ENCODE results near the gene RALBP1.

RALBP1 gene

DNA sequence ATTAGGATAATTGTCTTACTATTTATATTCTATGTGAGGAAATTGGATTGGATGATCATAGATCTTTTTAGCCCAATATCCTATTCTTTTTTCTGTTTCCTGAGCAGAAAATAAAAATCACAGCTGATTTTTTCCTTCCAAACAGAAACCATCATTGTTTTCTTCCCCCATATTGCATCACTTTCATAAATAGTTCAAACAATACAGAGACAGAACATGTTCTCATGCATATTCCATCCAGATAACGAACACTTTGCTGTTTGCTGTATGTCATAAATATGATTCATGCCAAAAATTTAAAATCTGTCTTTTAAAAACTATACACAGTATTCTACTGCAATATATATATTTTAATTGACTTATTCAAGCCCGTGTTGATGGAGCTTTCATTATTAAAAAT lies 22.0 kb upstream of the RALBP1 start:
- no peak overlapping the region for H2BK5ac ChIP-seq (ENCODE audit: low read depth, low read length, poor library complexity, severe bottlenecking)
- no peak overlapping the region for H3K27ac ChIP-seq (ENCODE audit: low read length, poor library complexity, severe bottlenecking)
- no peak overlapping the region for H3K4me2 ChIP-seq (ENCODE audit: low read length, poor library complexity, severe bottlenecking)
- no peak overlapping the region for H4K8ac ChIP-seq (ENCODE audit: low read length)
- no peak for DNase-seq
- no peak overlapping the region for H3K18ac ChIP-seq (ENCODE audit: low read depth in 1 of 2, low read length in 2 of 2)
- no peak overlapping the region for H2AK5ac ChIP-seq (ENCODE audit: low read length, severe bottlenecking)
- no peak overlapping the region for H3K14ac ChIP-seq (ENCODE audit: low read length in 2 of 2)
- no peak overlapping the region for H4K91ac ChIP-seq (ENCODE audit: low read length)
- H3K4ac ChIP-seq (ENCODE audit: low read depth in 1 of 2, low read length in 2 of 2), result no peak overlapping the region
- no peak overlapping the region for H3K9ac ChIP-seq (ENCODE audit: low read length)
- no peak overlapping the region for H3K4me3 ChIP-seq (ENCODE audit: insufficient read depth in 1 of 2, low read depth in 1 of 2, low read length in 2 of 2)
- H2BK12ac ChIP-seq (ENCODE audit: low read length in 2 of 2), result no peak overlapping the region
- no peaks in the 10 kb centered on the region for H3K4me1 ChIP-seq (ENCODE audit: control insufficient read depth, insufficient read depth, low read depth, low read length)
- H3K23ac ChIP-seq (ENCODE audit: low read length in 2 of 2), result no peak overlapping the region
- no peaks in the 10 kb centered on the region for H3K27me3 ChIP-seq (ENCODE audit: control insufficient read depth in 1 of 2, insufficient read depth in 1 of 2, low read length in 2 of 2)
- no peak overlapping the region for H2BK15ac ChIP-seq (ENCODE audit: low read depth, poor library complexity, severe bottlenecking)
- H3K9me3 ChIP-seq (ENCODE audit: control insufficient read depth, low read length), result peaks cover 22% of the 10 kb centered on the region
- no CpG with 5 or more reads among the region's 2 CpGs for WGBS
- H3K36me3 ChIP-seq (ENCODE audit: control insufficient read depth in 1 of 2, insufficient read depth in 2 of 2, low read depth in 1 of 2, low read length in 2 of 2), result no peaks in the 10 kb centered on the region
- H2BK120ac ChIP-seq (ENCODE audit: low read depth, low read length), result no peak overlapping the region
- no peaks in the 10 kb centered on the region for H3K79me1 ChIP-seq (replicated peaks; ENCODE audit: low read length, poor library complexity, severe bottlenecking)
- no peak overlapping the region for H2AFZ ChIP-seq (ENCODE audit: low read depth, low read length)

DNA sequence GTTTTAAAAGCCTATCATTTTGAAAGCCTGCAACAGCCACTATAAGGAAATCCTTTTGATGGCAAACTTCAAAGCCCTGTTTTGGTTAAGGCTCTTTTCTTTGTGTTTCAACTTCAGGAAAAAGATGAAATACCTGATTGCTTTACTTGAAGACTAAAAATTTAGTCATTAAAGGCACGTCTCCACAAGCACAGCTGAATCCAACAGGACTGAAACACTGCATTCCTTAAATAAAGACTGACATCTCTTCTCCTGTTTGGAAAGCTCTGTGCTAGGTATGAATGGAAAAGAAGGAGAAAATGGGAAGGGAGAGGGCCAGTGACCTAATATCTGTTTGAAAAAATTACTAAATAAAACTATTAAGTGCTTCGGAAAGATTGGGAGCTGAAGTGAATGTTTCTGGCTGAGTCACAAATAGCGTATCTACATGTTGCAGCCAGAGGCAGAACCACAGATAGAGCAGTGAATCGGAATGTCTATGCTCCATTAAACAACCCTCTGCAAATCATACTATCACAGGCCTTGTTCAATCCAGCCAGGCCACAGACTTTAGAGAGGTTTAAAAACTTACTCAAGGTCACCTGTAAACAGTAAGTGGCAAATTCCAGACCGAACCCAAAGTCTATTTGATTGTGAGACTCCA lies 21.1 kb upstream of the RALBP1 start:
- DNase-seq, result no peak
- Histone ChIP-seq H3K4me2 (ENCODE audit: low read length, poor library complexity, severe bottlenecking) (peak overlapping the region; percentile 24), H3K18ac (ENCODE audit: low read depth in 1 of 2, low read length in 2 of 2) (no peak overlapping the region), H3K23ac (ENCODE audit: low read length in 2 of 2) (no peak overlapping the region), H2BK120ac (ENCODE audit: low read depth, low read length) (no peak overlapping the region), H4K8ac (ENCODE audit: low read length) (no peak overlapping the region), H3K36me3 (ENCODE audit: control insufficient read depth in 1 of 2, insufficient read depth in 2 of 2, low read depth in 1 of 2, low read length in 2 of 2) (no peaks in the 10 kb centered on the region), H3K79me1 (replicated peaks; ENCODE audit: low read length, poor library complexity, severe bottlenecking) (no peaks in the 10 kb centered on the region), H4K91ac (ENCODE audit: low read length) (no peak overlapping the region), H3K4ac (ENCODE audit: low read depth in 1 of 2, low read length in 2 of 2) (no peak overlapping the region), H3K14ac (ENCODE audit: low read length in 2 of 2) (no peak overlapping the region), H2AK5ac (ENCODE audit: low read length, severe bottlenecking) (no peak overlapping the region), H3K4me1 (ENCODE audit: control insufficient read depth, insufficient read depth, low read depth, low read length) (no peaks in the 10 kb centered on the region), H2BK5ac (ENCODE audit: low read depth, low read length, poor library complexity, severe bottlenecking) (no peak overlapping the region), H3K4me3 (ENCODE audit: insufficient read depth in 1 of 2, low read depth in 1 of 2, low read length in 2 of 2) (no peak overlapping the region), H2BK12ac (ENCODE audit: low read length in 2 of 2) (no peak overlapping the region), H3K9ac (ENCODE audit: low read length) (no peak overlapping the region), H2AFZ (ENCODE audit: low read depth, low read length) (no peak overlapping the region), H3K27me3 (ENCODE audit: control insufficient read depth in 1 of 2, insufficient read depth in 1 of 2, low read length in 2 of 2) (no peaks in the 10 kb centered on the region), H3K27ac (ENCODE audit: low read length, poor library complexity, severe bottlenecking) (peak overlapping the region; percentile 78), H3K9me3 (ENCODE audit: control insufficient read depth, low read length) (peaks cover 22% of the 10 kb centered on the region), H2BK15ac (ENCODE audit: low read depth, poor library complexity, severe bottlenecking) (no peak overlapping the region)
- 77% methylated on average over 5 of the region's 5 CpGs for WGBS

DNA sequence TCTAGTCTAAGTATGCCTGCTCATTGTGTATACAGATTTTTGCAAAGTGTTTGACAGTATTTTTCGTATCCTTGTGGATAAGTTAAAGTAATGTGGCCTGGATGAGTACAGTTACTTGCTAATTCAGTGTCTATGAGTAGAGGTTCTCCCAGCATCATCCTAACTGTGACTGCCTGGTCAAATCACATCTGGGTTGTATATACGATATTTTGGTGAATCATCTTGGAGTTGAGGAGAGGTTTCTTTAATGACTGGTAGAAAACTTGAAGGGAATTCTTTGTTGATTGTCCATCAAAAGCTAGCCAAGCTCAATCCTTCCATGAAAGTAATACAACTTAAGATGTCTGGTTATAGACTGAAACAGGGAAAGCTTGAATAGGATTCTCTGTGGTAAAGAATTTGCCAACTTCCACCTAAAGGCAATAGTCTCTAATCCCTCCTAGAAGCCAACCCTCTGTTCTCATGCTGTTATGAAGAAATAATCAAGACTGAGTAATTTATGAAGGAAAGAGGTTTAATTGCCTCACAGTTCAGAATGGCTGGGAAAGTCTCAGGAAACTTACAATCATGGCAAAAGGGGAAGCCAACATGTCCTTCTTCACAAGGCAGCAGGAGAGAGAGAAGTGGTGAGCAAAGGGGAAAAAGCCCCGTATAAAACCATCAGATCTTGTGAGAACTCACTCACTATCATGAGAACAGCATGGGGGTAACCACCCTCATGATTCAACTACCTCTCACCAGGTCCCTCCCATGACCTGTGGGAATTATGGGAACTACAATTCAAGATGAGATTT lies 19.4 kb upstream of the RALBP1 start:
- Histone ChIP-seq H3K9ac (ENCODE audit: low read length) (no peak overlapping the region), H3K4me3 (ENCODE audit: insufficient read depth in 1 of 2, low read depth in 1 of 2, low read length in 2 of 2) (no peak overlapping the region), H2BK15ac (ENCODE audit: low read depth, poor library complexity, severe bottlenecking) (no peak overlapping the region), H4K8ac (ENCODE audit: low read length) (no peak overlapping the region), H3K14ac (ENCODE audit: low read length in 2 of 2) (no peak overlapping the region), H2AK5ac (ENCODE audit: low read length, severe bottlenecking) (no peak overlapping the region), H2BK12ac (ENCODE audit: low read length in 2 of 2) (no peak overlapping the region), H3K36me3 (ENCODE audit: control insufficient read depth in 1 of 2, insufficient read depth in 2 of 2, low read depth in 1 of 2, low read length in 2 of 2) (no peaks in the 10 kb centered on the region), H2BK5ac (ENCODE audit: low read depth, low read length, poor library complexity, severe bottlenecking) (no peak overlapping the region), H3K9me3 (ENCODE audit: control insufficient read depth, low read length) (peaks cover 22% of the 10 kb centered on the region), H3K18ac (ENCODE audit: low read depth in 1 of 2, low read length in 2 of 2) (no peak overlapping the region), H3K4me2 (ENCODE audit: low read length, poor library complexity, severe bottlenecking) (no peak overlapping the region), H4K91ac (ENCODE audit: low read length) (no peak overlapping the region), H3K4ac (ENCODE audit: low read depth in 1 of 2, low read length in 2 of 2) (no peak overlapping the region), H3K27me3 (ENCODE audit: control insufficient read depth in 1 of 2, insufficient read depth in 1 of 2, low read length in 2 of 2) (no peaks in the 10 kb centered on the region), H3K27ac (ENCODE audit: low read length, poor library complexity, severe bottlenecking) (no peak overlapping the region), H3K4me1 (ENCODE audit: control insufficient read depth, insufficient read depth, low read depth, low read length) (no peaks in the 10 kb centered on the region), H3K23ac (ENCODE audit: low read length in 2 of 2) (no peak overlapping the region), H3K79me1 (replicated peaks; ENCODE audit: low read length, poor library complexity, severe bottlenecking) (no peaks in the 10 kb centered on the region), H2BK120ac (ENCODE audit: low read depth, low read length) (no peak overlapping the region), H2AFZ (ENCODE audit: low read depth, low read length) (no peak overlapping the region)
- DNase-seq, result no peak
- 83% methylated on average over 2 of the region's 3 CpGs for WGBS

DNA sequence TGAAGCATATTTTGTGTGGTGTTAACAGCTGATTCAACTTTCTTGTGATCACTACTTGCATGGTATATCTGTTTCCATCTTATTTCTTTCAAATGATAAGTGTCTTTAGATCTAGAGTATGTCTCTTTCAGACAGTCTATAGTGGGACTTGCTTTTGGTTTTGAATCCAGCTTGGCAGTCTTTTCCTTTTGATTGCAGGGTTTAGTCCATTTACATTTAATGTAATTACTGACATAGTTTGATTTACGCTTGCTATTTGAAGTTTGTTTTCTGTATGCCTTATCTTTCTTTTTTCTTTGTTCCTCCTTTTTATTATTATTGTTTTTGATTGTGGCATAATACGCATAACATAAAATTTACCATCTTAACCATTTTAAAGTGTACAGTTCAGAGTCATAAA lies 9.2 kb upstream of the RALBP1 start:
- H3K9ac ChIP-seq (ENCODE audit: low read length), result no peak overlapping the region
- H4K91ac ChIP-seq (ENCODE audit: low read length), result no peak overlapping the region
- no peak overlapping the region for H2BK120ac ChIP-seq (ENCODE audit: low read depth, low read length)
- H3K79me1 ChIP-seq (replicated peaks; ENCODE audit: low read length, poor library complexity, severe bottlenecking), result no peaks in the 10 kb centered on the region
- H3K14ac ChIP-seq (ENCODE audit: low read length in 2 of 2), result no peak overlapping the region
- peaks cover 22% of the 10 kb centered on the region for H3K9me3 ChIP-seq (ENCODE audit: control insufficient read depth, low read length)
- no peak overlapping the region for H4K8ac ChIP-seq (ENCODE audit: low read length)
- no peak overlapping the region for H3K4me3 ChIP-seq (ENCODE audit: insufficient read depth in 1 of 2, low read depth in 1 of 2, low read length in 2 of 2)
- no peak overlapping the region for H2AK5ac ChIP-seq (ENCODE audit: low read length, severe bottlenecking)
- no peaks in the 10 kb centered on the region for H3K27me3 ChIP-seq (ENCODE audit: control insufficient read depth in 1 of 2, insufficient read depth in 1 of 2, low read length in 2 of 2)
- no peak overlapping the region for H3K4me2 ChIP-seq (ENCODE audit: low read length, poor library complexity, severe bottlenecking)
- H2BK15ac ChIP-seq (ENCODE audit: low read depth, poor library complexity, severe bottlenecking), result no peak overlapping the region
- no peak overlapping the region for H2BK12ac ChIP-seq (ENCODE audit: low read length in 2 of 2)
- H3K18ac ChIP-seq (ENCODE audit: low read depth in 1 of 2, low read length in 2 of 2), result no peak overlapping the region
- 100% methylated on average over 1 of the region's 2 CpGs for WGBS
- H3K4ac ChIP-seq (ENCODE audit: low read depth in 1 of 2, low read length in 2 of 2), result no peak overlapping the region
- no peak for DNase-seq
- H2AFZ ChIP-seq (ENCODE audit: low read depth, low read length), result no peak overlapping the region
- no peak overlapping the region for H2BK5ac ChIP-seq (ENCODE audit: low read depth, low read length, poor library complexity, severe bottlenecking)
- no peaks in the 10 kb centered on the region for H3K4me1 ChIP-seq (ENCODE audit: control insufficient read depth, insufficient read depth, low read depth, low read length)
- H3K36me3 ChIP-seq (ENCODE audit: control insufficient read depth in 1 of 2, insufficient read depth in 2 of 2, low read depth in 1 of 2, low read length in 2 of 2), result no peaks in the 10 kb centered on the region
- H3K23ac ChIP-seq (ENCODE audit: low read length in 2 of 2), result no peak overlapping the region
- no peak overlapping the region for H3K27ac ChIP-seq (ENCODE audit: low read length, poor library complexity, severe bottlenecking)
